Effector memory CD4-positive, alpha-beta T cell (primary cell): ENCODE data around the gene BLMH.
"Not testable (repeated sequence)": the region's sequence is repeated elsewhere in the genome, so short reads cannot be mapped to it uniquely, and the experiment has no call there.

Experiments
- DNase-seq, 3 donors: peaks; one replicate each; pipeline ENCODE4 v3.0.0-alpha.2; 2020
- H3K27ac ChIP-seq: 2 replicates; pipeline ENCODE4 v1.7.0; 2013; ENCODE audit warnings: mild to moderate bottlenecking, low read length, moderate library complexity; ENCODE audit not compliant: insufficient read depth, poor library complexity, severe bottlenecking
- H3K27me3 ChIP-seq: replicated peaks from 2 replicates; pipeline ENCODE4 v1.7.0; 2013; ENCODE audit warnings: mild to moderate bottlenecking, low read length; ENCODE audit not compliant: insufficient read depth, control insufficient read depth, poor library complexity, severe bottlenecking
- H3K36me3 ChIP-seq: 2 replicates; pipeline ENCODE4 v1.7.0; 2013; ENCODE audit warnings: mild to moderate bottlenecking, low read length, moderate library complexity; ENCODE audit not compliant: control insufficient read depth, insufficient read depth
- H3K4me1 ChIP-seq: 2 replicates; pipeline ENCODE4 v1.7.0; 2013; ENCODE audit warnings: low read length, mild to moderate bottlenecking; ENCODE audit not compliant: control insufficient read depth, insufficient read depth, poor library complexity, severe bottlenecking
- H3K4me3 ChIP-seq: 2 replicates; pipeline ENCODE4 v1.7.0; 2013; ENCODE audit warnings: low read length, low read depth, mild to moderate bottlenecking; ENCODE audit not compliant: insufficient read depth, poor library complexity, severe bottlenecking
- H3K9me3 ChIP-seq: 2 replicates; pipeline ENCODE4 v1.7.0; 2013; ENCODE audit warnings: mild to moderate bottlenecking, low read length, moderate library complexity; ENCODE audit not compliant: control insufficient read depth

Gene BLMH

DNA sequence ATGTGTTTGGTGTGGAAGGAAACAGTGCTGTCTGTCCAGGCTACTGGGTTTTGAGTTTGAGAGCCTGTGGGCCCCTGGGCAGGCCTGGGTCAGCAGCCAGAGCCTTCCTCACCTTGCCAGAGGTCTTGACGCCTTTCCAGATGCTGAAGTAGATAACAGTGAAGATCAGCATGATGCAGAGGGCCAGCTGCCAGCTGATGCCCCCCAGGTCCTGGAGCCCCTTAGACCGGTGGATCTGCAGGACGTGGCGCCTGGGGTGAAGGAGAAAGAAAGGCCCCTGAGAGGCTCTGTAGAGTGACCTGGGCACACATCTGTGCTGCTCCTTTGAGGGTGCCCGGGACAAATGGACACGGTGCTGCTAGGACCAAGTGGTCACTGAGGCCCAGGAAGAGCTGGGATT is 74.7 kb downstream of the BLMH start:
- DNase-seq, result no peak
- no peaks in the 10 kb centered on the region for H3K36me3 ChIP-seq
- H3K4me1 ChIP-seq, result no peaks in the 10 kb centered on the region
- H3K9me3 ChIP-seq, result no peaks in the 10 kb centered on the region
- H3K27me3 ChIP-seq, result no peaks in the 10 kb centered on the region
- H3K4me3 ChIP-seq, result no peak overlapping the region
- H3K27ac ChIP-seq, result no peak overlapping the region

DNA sequence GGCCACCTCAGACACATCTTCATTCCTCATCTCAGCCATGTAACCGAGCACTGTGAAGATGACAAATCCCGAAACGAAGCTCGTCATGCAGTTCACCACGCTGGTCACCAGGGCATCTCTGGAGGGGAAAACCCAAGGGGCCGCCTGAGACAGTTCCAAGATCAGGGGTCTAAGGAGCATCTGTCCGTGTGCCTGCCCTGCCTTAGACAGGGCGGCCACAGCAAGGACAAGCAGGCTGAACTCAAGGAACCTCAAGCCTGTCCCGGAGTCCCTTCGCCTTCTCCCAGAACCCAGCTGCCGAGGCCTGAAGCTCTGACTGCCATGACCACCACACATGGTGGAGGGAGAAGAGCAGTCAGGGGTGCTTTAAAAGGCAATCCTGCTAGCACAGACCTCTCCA is 79.0 kb downstream of the BLMH start:
- Histone ChIP-seq H3K4me1 (no peaks in the 10 kb centered on the region), H3K4me3 (no peak overlapping the region), H3K9me3 (no peaks in the 10 kb centered on the region), H3K27ac (no peak overlapping the region), H3K27me3 (no peaks in the 10 kb centered on the region), H3K36me3 (no peaks in the 10 kb centered on the region)
- DNase-seq, result no peak

DNA sequence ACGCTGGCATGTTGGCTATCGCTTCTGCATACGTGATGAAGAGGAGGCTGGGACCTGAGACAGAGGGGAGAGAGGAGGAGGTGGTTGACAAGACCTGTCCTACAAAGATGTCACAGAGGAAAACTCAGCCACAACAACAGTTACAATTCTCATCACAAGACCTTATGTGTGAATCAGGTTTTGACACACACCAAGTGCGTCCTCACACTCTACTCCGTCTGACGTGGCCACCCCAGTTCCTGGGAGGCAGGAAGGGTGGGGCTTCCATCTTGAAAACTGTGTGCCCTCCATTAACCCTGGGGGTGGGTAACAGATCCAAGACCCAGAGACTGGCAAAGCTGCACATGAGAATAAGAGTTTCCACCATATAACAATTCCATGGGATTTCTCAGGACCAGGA is 80.4 kb downstream of the BLMH start:
- no peak for DNase-seq
- Histone ChIP-seq H3K4me3 (no peak overlapping the region), H3K9me3 (no peaks in the 10 kb centered on the region), H3K27ac (no peak overlapping the region), H3K27me3 (no peaks in the 10 kb centered on the region), H3K4me1 (no peaks in the 10 kb centered on the region), H3K36me3 (no peaks in the 10 kb centered on the region)

DNA sequence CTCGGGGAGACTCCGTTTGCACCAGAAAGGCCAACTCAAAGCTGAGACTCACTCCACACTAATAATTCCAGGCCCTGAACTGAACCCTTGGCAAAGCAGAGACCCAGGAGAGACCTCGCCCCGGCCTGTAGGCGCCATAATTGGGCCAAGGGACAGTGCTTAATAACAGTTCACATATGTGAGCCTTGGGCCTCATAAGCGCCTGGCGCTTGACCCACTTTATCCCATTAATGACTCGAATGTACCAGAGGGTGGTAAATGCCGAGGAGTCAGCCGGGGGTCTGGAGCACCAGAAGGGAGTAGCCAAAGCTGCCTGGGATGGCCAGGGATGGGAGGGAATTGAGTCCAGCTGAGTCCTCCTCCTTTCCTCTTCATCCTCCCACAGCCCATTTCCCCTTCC is 80.8 kb downstream of the BLMH start:
- no peak overlapping the region for H3K27ac ChIP-seq
- no peaks in the 10 kb centered on the region for H3K36me3 ChIP-seq
- no peaks in the 10 kb centered on the region for H3K4me1 ChIP-seq
- H3K9me3 ChIP-seq, result no peaks in the 10 kb centered on the region
- H3K27me3 ChIP-seq, result no peaks in the 10 kb centered on the region
- no peak for DNase-seq
- no peak overlapping the region for H3K4me3 ChIP-seq

DNA sequence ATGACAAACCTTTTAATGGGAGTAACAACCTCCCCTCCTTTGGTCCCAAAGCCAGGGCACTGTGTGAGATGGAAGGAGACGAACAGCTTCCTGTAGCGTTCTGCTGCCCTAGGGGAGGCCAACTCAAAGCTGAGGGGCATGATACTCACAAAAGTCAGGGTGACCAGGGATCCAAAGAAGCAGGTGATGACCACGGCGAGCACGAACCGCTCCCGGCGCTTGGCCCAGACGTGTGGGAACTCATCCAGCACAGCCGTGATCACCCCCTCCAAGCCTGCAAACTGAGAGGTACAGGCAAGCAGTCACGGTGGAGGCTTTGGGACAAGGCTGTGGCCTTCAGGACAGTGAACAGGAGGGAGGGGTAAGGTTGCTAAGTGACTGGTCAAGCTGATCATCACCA is 81.4 kb downstream of the BLMH start:
- H3K4me1 ChIP-seq, result no peaks in the 10 kb centered on the region
- no peaks in the 10 kb centered on the region for H3K36me3 ChIP-seq
- no peak overlapping the region for H3K27ac ChIP-seq
- DNase-seq, result no peak
- no peak overlapping the region for H3K4me3 ChIP-seq
- H3K27me3 ChIP-seq, result no peaks in the 10 kb centered on the region
- H3K9me3 ChIP-seq, result no peaks in the 10 kb centered on the region

DNA sequence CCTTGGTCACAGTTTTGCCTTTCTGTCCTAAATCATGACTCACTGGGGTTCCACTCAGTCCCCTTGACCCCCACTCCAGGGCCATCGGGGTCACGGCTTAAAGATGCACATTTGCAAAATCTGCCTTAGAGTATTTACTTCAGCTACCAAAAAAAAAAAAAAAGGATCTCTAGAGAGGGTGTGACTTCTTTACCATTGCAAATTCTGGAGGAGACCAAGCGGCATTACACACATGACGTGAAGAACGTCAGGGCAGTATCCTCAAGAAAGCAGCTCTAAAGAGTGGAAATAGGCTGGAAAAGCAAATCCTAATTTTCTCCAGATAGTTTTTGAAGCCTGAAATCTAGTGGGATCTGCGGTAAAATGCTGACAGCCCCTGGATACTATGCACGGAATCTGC is 81.8 kb downstream of the BLMH start:
- Histone ChIP-seq H3K9me3 (no peaks in the 10 kb centered on the region), H3K36me3 (no peaks in the 10 kb centered on the region), H3K4me1 (no peaks in the 10 kb centered on the region), H3K27ac (no peak overlapping the region), H3K27me3 (no peaks in the 10 kb centered on the region), H3K4me3 (no peak overlapping the region)
- DNase-seq, result no peak

DNA sequence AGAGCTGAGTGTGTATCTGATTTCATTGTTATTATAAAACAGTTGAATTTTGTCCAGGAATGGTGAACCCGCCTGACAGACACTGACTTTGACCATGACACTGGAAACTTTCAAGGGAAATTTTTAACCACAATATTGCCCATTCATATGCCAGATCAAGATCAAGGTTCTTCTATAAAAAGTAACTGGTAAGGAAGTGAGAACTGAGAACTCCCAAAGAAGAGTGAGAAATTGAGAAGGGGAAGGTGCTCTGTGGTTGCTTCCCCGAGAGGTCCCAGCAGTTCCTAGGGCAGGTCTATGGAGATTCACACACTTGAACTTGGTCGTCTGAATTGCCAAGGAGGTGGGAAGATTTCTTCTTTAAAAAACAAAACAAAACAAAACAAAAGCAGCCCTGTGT is 83.5 kb downstream of the BLMH start:
- Histone ChIP-seq H3K27me3 (no peaks in the 10 kb centered on the region), H3K4me3 (no peak overlapping the region)
- no peak for DNase-seq

DNA sequence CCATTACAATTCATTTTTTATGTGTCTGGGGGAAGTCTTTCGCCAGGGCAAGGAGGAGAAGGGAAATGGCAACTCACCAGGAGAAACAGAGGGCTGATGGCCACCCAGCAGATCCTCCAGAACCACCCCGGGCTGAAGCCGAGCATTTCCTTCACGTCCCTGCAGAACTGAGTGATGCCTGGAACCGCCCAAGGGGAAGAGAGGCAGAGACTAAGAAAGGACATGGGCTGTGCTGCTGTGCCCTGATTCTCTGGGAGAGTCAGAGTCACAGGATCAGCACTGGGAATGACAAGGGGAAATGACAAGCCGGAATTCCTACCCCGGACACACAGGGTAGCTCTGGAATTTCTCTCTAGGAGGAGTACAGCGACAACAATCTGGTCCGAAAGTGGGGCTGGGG is 84.1 kb downstream of the BLMH start:
- H3K27me3 ChIP-seq, result no peaks in the 10 kb centered on the region
- no peak for DNase-seq

More for the DNA sequence above, 83.5 kb downstream of the BLMH start:
- Histone ChIP-seq H3K27ac (no peak overlapping the region), H3K36me3 (no peaks in the 10 kb centered on the region), H3K4me1 (no peaks in the 10 kb centered on the region), H3K9me3 (no peaks in the 10 kb centered on the region)

DNA sequence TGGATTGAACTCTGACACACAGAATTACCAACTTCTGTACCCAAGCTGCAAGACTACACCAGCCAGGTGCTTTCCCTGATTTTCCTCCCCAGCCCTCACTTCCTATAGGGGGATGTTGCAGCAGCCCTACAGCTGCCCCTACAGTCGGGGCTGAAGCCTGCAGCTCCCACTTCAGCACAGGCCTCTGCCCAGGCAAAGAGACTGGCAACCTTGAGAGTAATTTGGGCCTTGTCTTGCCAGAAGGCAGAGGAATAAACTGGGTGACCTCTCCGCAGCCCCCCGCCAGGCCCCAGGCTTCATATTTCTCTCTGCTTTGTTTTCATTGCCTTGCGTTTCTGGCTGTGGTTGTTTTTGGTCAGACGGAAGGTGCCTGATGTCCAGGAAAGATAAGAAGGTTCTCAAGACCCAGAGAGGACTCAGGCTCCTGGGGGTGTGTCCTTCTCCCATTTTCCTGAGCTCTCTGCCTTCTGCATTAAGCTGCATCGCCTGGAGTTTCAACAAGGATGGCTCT is 88.2 kb downstream of the BLMH start:
- Histone ChIP-seq H3K9me3 (no peaks in the 10 kb centered on the region), H3K27ac (no peak overlapping the region), H3K4me1 (no peaks in the 10 kb centered on the region), H3K36me3 (no peaks in the 10 kb centered on the region), H3K27me3 (no peaks in the 10 kb centered on the region), H3K4me3 (no peak overlapping the region)
- no peak for DNase-seq

More for the DNA sequence above, 84.1 kb downstream of the BLMH start:
- H3K9me3 ChIP-seq, result no peaks in the 10 kb centered on the region
- no peaks in the 10 kb centered on the region for H3K36me3 ChIP-seq
- no peak overlapping the region for H3K4me3 ChIP-seq
- no peaks in the 10 kb centered on the region for H3K4me1 ChIP-seq
- H3K27ac ChIP-seq, result no peak overlapping the region

DNA sequence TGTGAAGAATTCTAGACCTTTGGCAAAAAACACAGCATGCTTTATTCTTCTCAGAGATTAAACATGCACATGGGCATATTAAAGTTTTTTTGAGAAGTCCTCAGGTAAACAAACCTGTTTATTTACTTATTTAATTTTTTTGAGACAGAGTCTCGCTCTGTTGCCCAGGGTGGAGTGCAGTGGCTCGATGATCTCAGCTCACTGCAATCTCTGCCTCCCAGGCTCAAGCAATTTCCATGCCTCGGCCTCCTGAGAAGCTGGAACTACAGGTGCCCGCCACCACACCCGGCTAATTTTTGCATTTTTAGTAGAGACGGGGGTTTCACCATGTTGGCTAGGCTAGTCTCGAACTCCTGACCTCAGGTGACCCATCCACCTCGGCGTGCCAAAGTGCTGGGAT is 91.1 kb downstream of the BLMH start:
- H3K36me3 ChIP-seq, H3K4me1 ChIP-seq, H3K27me3 ChIP-seq, H3K27ac ChIP-seq, H3K4me3 ChIP-seq, DNase-seq, H3K9me3 ChIP-seq: not testable (repeated sequence)

DNA sequence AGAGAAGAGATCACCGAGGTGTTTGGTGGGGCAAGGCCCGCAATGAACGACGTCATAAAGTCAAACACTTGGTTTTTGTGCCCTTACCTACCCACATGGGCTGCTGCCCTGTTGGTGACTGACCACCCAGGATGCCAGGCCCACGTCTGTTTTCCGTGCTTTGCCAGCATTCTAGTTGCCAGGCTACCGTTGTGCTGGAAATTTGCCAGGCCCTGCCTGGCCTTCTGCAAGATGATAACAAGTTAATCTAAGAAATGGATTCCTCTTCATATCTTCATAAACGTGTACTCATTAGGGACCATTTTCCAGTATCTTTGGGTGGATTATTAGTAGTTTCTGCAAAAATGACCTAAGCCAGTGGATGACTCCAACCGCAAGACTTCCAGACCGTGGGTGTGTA is 91.6 kb downstream of the BLMH start:
- no peak overlapping the region for H3K4me3 ChIP-seq
- no peaks in the 10 kb centered on the region for H3K9me3 ChIP-seq
- no peak overlapping the region for H3K27ac ChIP-seq
- no peaks in the 10 kb centered on the region for H3K27me3 ChIP-seq
- H3K4me1 ChIP-seq, result no peaks in the 10 kb centered on the region
- no peaks in the 10 kb centered on the region for H3K36me3 ChIP-seq
- DNase-seq, result no peak
